ENCODE results near the gene LRRC1. TPM values are rescaled to one million over a fixed set of nuclear protein-coding genes. Genes with fewer than 3 reads are reported as not detected.
"Not testable (repeated sequence)": the region's sequence is repeated elsewhere in the genome, so short reads cannot be mapped to it uniquely, and the experiment has no call there.

The LRRC1 gene
- total RNA-seq, 2 experiments from 2014 or later, result 4.5 to 4.6 TPM

DNA sequence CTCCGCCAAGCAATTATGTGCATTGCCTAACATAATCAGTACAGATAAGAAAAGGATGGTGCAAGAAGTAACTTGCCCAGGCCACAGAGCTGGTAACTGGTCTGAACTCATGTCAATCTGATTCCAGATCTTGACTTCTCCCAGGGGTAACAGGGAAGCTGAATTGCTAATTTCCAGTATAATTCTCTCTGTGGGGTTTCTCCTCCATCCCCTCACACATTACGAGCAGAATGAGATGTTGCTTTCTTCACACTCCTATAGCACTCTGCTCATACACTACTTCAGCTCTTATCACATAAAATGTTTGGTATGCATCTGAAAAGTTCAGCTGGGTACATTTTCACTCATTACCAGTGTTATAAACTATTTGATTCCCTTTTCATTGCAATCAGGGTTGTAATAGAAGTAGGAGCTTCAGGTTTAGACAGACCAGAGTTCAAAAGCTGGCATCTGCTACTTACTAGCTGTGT, 24.0 kb upstream of the LRRC1 start:
- CTCF ChIA-PET, result interaction anchor here (0.6 kb wide), 1 partner anchor 288 kb away, joined by 3 read pairs; no protein-coding TSS in a partner anchor
- peaks cover 3% of the 10 kb centered on the region for H3K9me3 Mint-ChIP-seq (ENCODE audit: low read depth)
- no peaks in the 10 kb centered on the region for H3K4me1 Mint-ChIP-seq
- ATAC-seq (no peak), DNase-seq (no peak)
- H3K4me3 Mint-ChIP-seq, result no peak overlapping the region
- no peak overlapping the region for H3K27ac Mint-ChIP-seq
- no peaks in the 10 kb centered on the region for H3K36me3 Mint-ChIP-seq
- peaks cover 4% of the 10 kb centered on the region for H3K27me3 Mint-ChIP-seq

DNA sequence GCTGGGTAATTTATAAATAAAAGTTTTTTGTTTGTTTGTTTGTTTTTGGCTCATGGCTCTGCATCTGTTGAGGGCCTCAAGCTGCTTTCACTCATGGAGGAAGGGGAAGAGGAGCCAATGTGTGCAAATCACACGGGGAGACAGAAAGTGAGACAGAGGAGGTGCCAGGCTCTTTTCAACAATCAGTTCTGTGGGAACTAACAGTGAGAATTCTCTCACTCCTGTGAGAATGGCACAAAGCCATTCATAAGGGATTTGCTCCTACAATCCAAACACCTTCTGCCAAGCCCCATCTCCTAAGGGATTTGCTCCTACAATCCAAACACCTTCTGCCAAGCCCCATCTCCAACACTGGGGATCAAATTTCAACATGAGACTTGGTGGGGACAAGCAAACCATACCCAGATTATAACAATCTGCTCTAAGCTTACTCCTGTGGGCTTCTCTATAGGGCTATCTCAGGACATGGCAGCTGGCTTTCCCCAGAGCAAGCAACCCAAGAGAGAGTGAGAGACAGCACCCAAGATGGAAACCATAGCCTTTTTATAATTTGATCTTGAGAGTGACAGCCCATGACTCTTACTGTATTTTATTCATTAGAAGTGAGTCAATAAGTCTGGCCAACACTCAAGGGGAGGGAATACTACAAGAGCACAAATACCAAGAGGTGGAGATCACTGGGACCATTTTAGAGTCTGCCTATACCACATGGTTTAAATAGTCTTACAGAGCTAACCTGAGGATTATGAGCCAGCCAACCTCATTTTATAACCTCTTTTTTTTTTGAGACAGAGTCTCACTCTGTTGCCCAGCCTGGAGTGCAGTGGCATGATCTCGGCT, 22.8 kb upstream of the LRRC1 start:
- Mint-ChIP-seq H3K27me3 (peaks cover 6% of the 10 kb centered on the region), H3K36me3 (no peaks in the 10 kb centered on the region), H3K4me3 (no peak overlapping the region), H3K9me3 (ENCODE audit: low read depth) (peaks cover 3% of the 10 kb centered on the region), H3K4me1 (no peaks in the 10 kb centered on the region), H3K27ac (no peak overlapping the region)
- no peak for DNase-seq
- ATAC-seq, result no peak
- CTCF ChIA-PET, result interaction anchor here (1.4 kb wide), 1 partner anchor 38 kb away, joined by 3 read pairs; no protein-coding TSS in a partner anchor

DNA sequence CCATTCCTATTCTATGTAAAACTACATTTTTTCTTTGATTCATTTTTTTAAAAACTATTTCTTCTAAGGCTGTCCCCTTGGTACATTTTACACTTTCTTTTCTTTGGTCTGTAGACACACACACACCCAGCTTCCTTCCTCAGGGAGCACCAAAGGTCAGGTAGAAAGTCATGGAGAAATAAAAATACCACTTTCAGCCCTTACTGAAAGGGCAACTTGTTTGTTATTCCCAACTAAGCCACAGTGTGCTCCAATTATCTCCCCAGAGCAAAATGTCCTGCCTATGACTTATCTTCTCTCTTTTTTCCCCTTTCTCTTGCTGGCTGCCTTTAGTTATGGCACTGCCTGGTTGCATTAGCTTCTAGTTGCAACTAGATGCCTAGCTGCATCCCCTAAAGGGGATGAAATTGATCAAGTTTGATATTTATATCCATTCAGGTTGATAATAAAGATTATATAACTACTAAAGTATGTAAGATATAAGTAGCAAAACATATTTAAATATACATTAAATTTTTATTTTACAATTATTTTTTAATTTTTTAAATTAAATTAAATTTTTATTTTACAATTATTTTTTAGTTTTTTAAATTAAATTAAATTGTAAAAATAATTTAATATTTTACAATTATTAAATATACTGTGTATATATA, 21.6 kb upstream of the LRRC1 start:
- Mint-ChIP-seq H3K27me3 (peaks cover 6% of the 10 kb centered on the region), H3K27ac (no peak overlapping the region), H3K9me3 (ENCODE audit: low read depth) (peaks cover 3% of the 10 kb centered on the region), H3K4me1 (no peaks in the 10 kb centered on the region), H3K4me3 (no peak overlapping the region), H3K36me3 (no peaks in the 10 kb centered on the region)
- ATAC-seq (no peak), DNase-seq (no peak)
- CTCF ChIA-PET, result no interaction called here

DNA sequence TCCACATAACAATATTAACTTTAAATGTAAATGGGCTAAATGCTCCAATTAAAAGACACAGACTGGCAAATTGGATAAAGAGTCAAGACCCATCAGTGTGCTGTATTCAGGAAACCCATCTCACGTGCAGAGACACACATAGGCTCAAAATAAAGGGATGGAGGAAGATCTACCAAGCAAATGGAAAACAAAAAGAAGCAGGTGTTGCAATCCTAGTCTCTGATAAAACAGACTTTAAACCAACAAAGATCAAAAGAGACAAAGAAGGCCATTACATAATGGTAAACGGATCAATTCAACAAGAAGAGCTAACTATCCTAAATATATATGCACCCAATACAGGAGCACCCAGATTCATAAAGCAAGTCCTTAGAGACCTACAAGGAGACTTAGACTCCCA, 18.7 kb upstream of the LRRC1 start:
- DNase-seq; CTCF ChIA-PET; H3K36me3 Mint-ChIP-seq; H3K9me3 Mint-ChIP-seq (ENCODE audit: low read depth); H3K4me3 Mint-ChIP-seq; H3K4me1 Mint-ChIP-seq; ATAC-seq; H3K27ac Mint-ChIP-seq: not testable (repeated sequence)
- H3K27me3 Mint-ChIP-seq, result peaks cover 14% of the 10 kb centered on the region

DNA sequence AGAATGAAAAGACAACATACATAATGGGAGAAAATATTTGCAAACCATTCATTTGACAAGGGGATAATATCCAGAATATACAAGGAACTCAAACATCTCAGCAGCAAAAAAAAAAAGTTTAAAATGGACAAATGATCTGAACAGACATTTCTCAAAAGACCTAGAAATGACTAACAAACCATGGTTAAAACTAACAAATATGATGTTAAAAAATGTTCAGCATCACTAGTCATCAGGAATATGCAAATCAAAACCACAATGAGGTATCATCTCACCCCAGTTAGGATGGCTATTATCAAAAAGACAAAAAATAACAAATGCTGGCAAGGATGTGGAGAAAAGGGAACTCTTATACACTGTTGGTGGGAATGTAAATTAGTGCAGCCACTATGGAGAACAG, 9.8 kb upstream of the LRRC1 start:
- H3K4me3 Mint-ChIP-seq; ATAC-seq; H3K36me3 Mint-ChIP-seq; DNase-seq; H3K9me3 Mint-ChIP-seq (ENCODE audit: low read depth); H3K27ac Mint-ChIP-seq; H3K4me1 Mint-ChIP-seq; CTCF ChIA-PET: not testable (repeated sequence)
- peaks cover 55% of the 10 kb centered on the region for H3K27me3 Mint-ChIP-seq

DNA sequence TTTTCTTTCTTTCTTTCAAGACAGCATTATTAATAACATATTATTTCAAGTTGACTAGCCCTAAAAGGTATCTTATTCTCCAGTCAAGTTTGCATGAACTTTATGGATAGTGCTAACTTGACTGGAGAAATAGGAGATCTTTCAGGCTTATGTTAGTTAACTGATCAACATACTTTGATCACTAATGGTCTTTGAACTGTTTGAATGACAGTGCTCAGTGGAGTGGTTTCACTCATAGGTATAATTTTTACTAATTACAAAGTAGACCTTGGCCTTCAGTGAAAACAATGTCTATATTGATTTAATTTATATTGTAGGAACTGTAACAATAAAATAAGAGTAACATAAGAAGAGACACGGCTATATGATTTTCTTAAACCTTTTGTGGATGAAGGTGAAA, 8.0 kb upstream of the LRRC1 start:
- H3K27ac Mint-ChIP-seq, result no peak overlapping the region
- peaks cover 57% of the 10 kb centered on the region for H3K27me3 Mint-ChIP-seq
- H3K9me3 Mint-ChIP-seq (ENCODE audit: low read depth), result peaks cover 5% of the 10 kb centered on the region
- H3K4me1 Mint-ChIP-seq, result no peaks in the 10 kb centered on the region
- ATAC-seq, result no peak
- no peak overlapping the region for H3K4me3 Mint-ChIP-seq
- H3K36me3 Mint-ChIP-seq, result peaks cover 2% of the 10 kb centered on the region
- DNase-seq, result no peak
- CTCF ChIA-PET, result no interaction called here

DNA sequence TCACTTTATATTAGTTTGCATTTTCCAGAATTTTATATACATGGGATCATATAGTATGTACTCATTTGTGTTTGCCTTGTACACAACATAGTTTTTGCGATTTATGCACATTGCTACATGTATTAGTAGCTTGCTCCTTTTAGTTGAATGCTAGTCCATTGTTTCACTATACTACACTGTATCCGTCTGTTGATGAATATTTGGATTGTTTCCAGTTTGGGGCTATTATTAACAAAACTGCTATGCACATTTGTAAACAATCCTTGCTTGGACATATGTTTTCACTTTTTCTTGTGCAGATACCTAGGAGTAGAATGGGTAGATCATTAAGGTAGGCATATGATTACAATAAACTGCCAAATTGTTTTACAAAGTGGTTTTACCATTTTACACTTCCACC, 3.9 kb upstream of the LRRC1 start:
- peaks cover 48% of the 10 kb centered on the region for H3K27me3 Mint-ChIP-seq
- CTCF ChIA-PET, result interaction anchor here (4.8 kb wide), 1 partner anchor 71 kb away, joined by 21 read pairs; no protein-coding TSS in a partner anchor
- H3K4me1 Mint-ChIP-seq, result peaks cover 12% of the 10 kb centered on the region
- DNase-seq (no peak), ATAC-seq (no peak)
- H3K9me3 Mint-ChIP-seq (ENCODE audit: low read depth), result peaks cover 5% of the 10 kb centered on the region
- no peak overlapping the region for H3K4me3 Mint-ChIP-seq
- peaks cover 2% of the 10 kb centered on the region for H3K36me3 Mint-ChIP-seq
- no peak overlapping the region for H3K27ac Mint-ChIP-seq

DNA sequence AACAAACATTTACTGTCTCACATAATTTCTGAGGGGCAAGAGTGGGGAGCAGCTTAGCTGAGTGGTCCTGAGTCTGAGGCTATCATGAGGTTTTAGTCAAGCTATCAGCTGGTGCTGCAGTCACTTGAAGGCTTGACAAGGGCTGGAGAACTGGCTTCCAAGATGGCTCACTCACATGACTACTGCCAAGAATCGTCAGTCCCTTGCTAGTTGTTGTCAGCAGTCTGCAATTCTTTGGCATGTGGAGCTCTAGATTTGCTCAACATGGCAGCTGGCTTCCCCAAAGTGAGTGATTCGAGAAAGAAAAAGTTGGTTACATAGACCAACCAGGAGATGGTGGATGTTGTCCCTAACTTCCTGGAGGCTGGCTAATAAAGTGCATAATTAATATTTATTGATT, 2.8 kb upstream of the LRRC1 start:
- peaks cover 5% of the 10 kb centered on the region for H3K9me3 Mint-ChIP-seq (ENCODE audit: low read depth)
- DNase-seq (no peak), ATAC-seq (no peak)
- H3K27ac Mint-ChIP-seq, result no peak overlapping the region
- peaks cover 2% of the 10 kb centered on the region for H3K36me3 Mint-ChIP-seq
- CTCF ChIA-PET, result interaction anchor here (0.7 to 4.8 kb wide), 3 partner anchors 50 to 73 kb away, joined by 3 to 21 read pairs (median 3); no protein-coding TSS in a partner anchor
- peaks cover 57% of the 10 kb centered on the region for H3K27me3 Mint-ChIP-seq
- H3K4me1 Mint-ChIP-seq, result peaks cover 22% of the 10 kb centered on the region
- H3K4me3 Mint-ChIP-seq, result no peak overlapping the region

DNA sequence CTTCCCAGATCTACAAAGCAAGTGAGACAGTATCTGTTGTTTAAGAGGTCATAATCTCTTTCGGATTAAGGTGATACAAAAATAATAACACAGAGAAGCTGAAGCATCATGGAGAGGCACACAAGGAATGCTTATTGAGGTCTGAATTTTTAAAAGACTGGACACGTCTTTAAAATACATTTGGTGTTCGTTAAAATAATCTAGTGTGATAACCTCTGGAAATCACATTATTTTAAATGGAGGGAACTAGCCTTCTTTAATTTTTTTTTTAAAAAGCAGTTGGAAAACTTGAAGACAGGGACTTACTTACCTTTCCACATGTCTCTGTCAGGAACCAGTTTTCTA, 1.9 kb upstream of the LRRC1 start:
- CTCF ChIA-PET, result interaction anchor here (0.8 to 4.8 kb wide), 5 partner anchors 58 to 73 kb away, joined by 3 to 21 read pairs (median 12); no protein-coding TSS in a partner anchor
- H3K36me3 Mint-ChIP-seq, result peaks cover 2% of the 10 kb centered on the region
- peak overlapping the region; percentile 89 for H3K4me3 Mint-ChIP-seq
- DNase-seq, result no peak
- H3K27ac Mint-ChIP-seq, result no peak overlapping the region
- ATAC-seq, result no peak
- peaks cover 5% of the 10 kb centered on the region for H3K9me3 Mint-ChIP-seq (ENCODE audit: low read depth)
- peaks cover 57% of the 10 kb centered on the region for H3K27me3 Mint-ChIP-seq
- H3K4me1 Mint-ChIP-seq, result peaks cover 24% of the 10 kb centered on the region

DNA sequence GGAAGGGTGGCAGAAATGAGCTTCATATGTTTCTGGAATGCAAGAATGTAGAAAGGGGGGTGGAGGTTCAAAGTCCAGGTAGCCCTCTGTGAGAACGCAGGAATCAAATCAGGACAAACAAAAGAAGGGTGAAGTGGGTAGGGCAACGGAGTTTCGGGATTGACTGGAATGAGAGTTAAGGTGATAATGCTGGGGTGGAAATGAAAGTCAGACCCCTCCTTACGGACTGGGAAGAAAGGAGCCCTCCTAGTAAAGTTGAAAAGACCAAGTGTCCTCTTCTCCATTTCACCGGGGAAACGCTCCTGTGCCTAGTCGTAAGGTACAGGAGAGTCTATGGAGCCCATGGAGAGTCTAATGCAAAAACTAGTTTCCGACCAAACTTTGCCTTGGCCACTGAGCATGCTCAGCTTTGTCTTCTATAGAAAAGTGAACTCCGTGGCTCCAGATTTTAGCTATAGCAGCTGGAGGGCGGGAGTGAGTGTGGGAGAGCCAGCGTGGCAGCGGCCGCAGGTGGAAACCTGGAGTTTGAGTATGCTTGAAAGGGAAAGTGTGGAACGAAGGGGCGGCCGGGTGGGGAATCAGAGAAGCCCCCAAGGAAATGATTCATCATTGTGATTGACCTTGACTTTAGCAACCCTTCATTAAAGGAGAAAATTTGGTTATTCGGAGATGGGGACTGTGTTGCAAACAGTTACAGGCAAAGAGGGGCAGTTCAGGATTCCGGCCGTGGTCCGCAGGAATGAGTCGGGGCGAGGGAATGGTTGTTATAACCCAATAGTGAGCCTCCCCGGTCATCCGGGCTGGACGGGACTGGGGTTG, 1.3 kb upstream of the LRRC1 start:
- Mint-ChIP-seq H3K9me3 (ENCODE audit: low read depth) (peaks cover 5% of the 10 kb centered on the region), H3K4me3 (peak overlapping the region; percentile 89), H3K27me3 (peaks cover 52% of the 10 kb centered on the region), H3K27ac (peak overlapping the region; percentile 83), H3K36me3 (peaks cover 2% of the 10 kb centered on the region), H3K4me1 (peaks cover 24% of the 10 kb centered on the region)
- DNase-seq, result peak; percentile 54
- no peak for ATAC-seq
- CTCF ChIA-PET, result interaction anchor here (0.8 to 4.8 kb wide), 9 partner anchors 34 to 163 kb away, joined by 3 to 21 read pairs (median 8); no protein-coding TSS in a partner anchor

DNA sequence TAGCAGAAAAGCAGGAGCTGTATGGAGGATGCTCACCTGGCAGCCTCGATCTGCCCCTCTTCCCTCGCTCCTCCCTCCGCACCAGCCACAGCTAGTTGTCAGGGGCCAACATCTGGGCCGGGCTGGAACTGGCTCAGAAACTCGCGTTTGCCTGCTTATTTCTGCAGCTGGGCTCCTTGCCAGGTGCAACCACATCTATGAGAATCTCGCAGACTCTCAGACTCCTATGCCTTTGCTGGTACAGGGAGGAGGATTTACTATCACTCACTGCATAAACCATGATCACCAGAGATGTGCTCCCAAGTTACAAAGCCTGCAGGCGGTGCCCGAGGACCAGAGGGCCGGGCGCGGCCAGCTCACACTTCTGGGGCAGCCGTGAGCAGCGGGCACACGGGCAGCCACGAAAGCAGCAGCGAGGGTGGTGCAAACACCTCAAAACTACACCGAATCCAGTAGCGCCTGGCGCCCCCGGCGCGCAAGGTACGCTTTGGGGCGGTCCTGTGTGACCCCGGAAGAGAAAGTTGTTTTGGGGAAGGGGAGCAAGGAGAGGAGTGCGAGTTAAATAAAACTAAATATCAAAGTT, 577 bp upstream of the LRRC1 start:
- CTCF ChIA-PET, result interaction anchor here (0.8 to 4.8 kb wide), 12 partner anchors 12 to 247 kb away, joined by 3 to 21 read pairs (median 4); no protein-coding TSS in a partner anchor
- Mint-ChIP-seq H3K4me3 (peak overlapping the region; percentile 89), H3K4me1 (peaks cover 24% of the 10 kb centered on the region), H3K27me3 (peaks cover 46% of the 10 kb centered on the region), H3K36me3 (peaks cover 3% of the 10 kb centered on the region), H3K9me3 (ENCODE audit: low read depth) (peaks cover 2% of the 10 kb centered on the region), H3K27ac (peak overlapping the region; percentile 83)
- DNase-seq (peak; percentile 70), ATAC-seq (peak; percentile 62)

DNA sequence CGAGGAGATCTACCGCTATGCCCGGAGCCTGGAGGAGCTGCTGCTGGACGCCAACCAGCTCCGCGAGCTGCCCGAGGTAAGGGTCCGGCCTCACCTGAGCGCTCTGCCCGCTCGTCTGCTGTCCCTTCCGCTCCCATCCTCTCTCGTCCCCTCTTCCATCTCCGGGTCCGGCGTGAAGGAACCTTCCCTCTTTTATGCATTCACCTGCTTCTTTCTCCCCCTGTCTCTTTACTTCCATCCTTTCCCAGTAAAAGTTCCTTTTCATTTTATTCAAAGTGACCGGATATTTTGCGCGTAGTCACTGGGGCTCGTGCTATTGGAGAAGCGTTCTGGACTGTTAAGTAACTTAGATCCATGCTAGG, 516 bp downstream of the LRRC1 start:
- Mint-ChIP-seq H3K4me3 (peak overlapping the region; percentile 89), H3K4me1 (peaks cover 24% of the 10 kb centered on the region), H3K9me3 (ENCODE audit: low read depth) (peaks cover 2% of the 10 kb centered on the region), H3K36me3 (peaks cover 3% of the 10 kb centered on the region), H3K27me3 (peaks cover 44% of the 10 kb centered on the region), H3K27ac (peak overlapping the region; percentile 73)
- no peak for DNase-seq
- ATAC-seq, result no peak
- CTCF ChIA-PET, result interaction anchor here (0.9 to 4.8 kb wide), 7 partner anchors 13 to 248 kb away, joined by 3 to 21 read pairs (median 8); no protein-coding TSS in a partner anchor

Measured in activated CD8-positive, alpha-beta memory T cell treated with anti-CD3 and anti-CD28 coated beads, Interleukin-2, amount 10 ng/mL, durations not matched to agents 7 days and 5 days (primary cell).